Sigmoid colon (tissue), 7 donors: Measurements from ENCODE around the gene FCN2. TPM values are rescaled to one million over a fixed set of nuclear protein-coding genes. Genes with fewer than 3 reads are reported as not detected.

ENCODE experiments used
- DNase-seq: peaks from one replicate; pipeline ENCODE4 v3.0.0-alpha.2; 2019
- H3K27ac ChIP-seq, 4 donors: fragments of 200-600 bp; sonication (generic); one replicate each; pipeline ENCODE4 v1.5.1; 2016 to 2019; ENCODE audit warnings: mild to moderate bottlenecking in 1 of 4
- H3K27me3 ChIP-seq, 3 donors: fragments of 200-600 bp; sonication (generic); one replicate each; pipeline ENCODE4 v1.5.1; 2019; ENCODE audit warnings: mild to moderate bottlenecking in 1 of 3
- H3K36me3 ChIP-seq, 4 donors: fragments of 200-600 bp; sonication (generic); one replicate each; pipeline ENCODE4 v1.5.1; 2016 to 2019
- H3K4me1 ChIP-seq, 4 donors: fragments of 200-600 bp; sonication (generic); one replicate each; pipeline ENCODE4 v1.5.1; 2017 to 2019
- H3K4me3 ChIP-seq, 4 donors: fragments of 200-600 bp; sonication (generic); one replicate each; pipeline ENCODE4 v1.5.1; 2017 to 2019; ENCODE audit warnings: mild to moderate bottlenecking in 2 of 4, moderate library complexity in 1 of 4
- H3K9me3 ChIP-seq, 4 donors: fragments of 200-600 bp in 3 of 4; sonication (generic) in 3 of 4; one replicate each; pipeline versions ENCODE4 v1.5.1 to v1.6.1; 2013 to 2019
- CTCF ChIP-seq, 4 experiments: fragments of 450-650 bp in 3 of 4; fragments of 200-600 bp in 1 of 4; IDR thresholded peaks; one replicate each; pipeline ENCODE4 v1.5.1; 2016 to 2019; ENCODE audit warnings: antibody characterized with exemption in 4 of 4, mild to moderate bottlenecking in 3 of 4, moderate library complexity in 2 of 4
- EP300 ChIP-seq, 4 donors: sonication (generic); formaldehyde crosslinking; IDR thresholded peaks; one replicate each; pipeline ENCODE4 v1.6.1; 2017; ENCODE audit warnings: antibody characterized with exemption in 4 of 4
- POLR2A ChIP-seq, 2 donors: fragments of 450-650 bp; IDR thresholded peaks; one replicate each; pipeline ENCODE4 v1.6.1; 2016; ENCODE audit warnings: antibody characterized with exemption in 2 of 2, mild to moderate bottlenecking in 2 of 2, moderate library complexity in 2 of 2
- POLR2AphosphoS5 ChIP-seq, 4 donors: sonication (generic); formaldehyde crosslinking; IDR thresholded peaks; one replicate each; pipeline ENCODE4 v1.6.1; 2017; ENCODE audit warnings: antibody characterized with exemption in 4 of 4
- WGBS, 2 donors: extraction: QIAGEN DNeasy Blood & Tissue Kit; methylation state at CpG; one replicate each; pipeline ENCODE4 v1.1.7; 2013; 5-methylcytosine and 5-hydroxymethylcytosine counted together
- intact Hi-C: fragments of 100-400 bp; cut with DNase I; formaldehyde crosslinking; loops from one replicate; pipeline ENCODE4 v1.15.1; 2023
- polyA plus RNA-seq, 3 donors: library from polyadenylated mRNA; stranded (reverse); fragments of 200-250 nt; gene quantifications; one replicate each; pipeline ENCODE4 v1.2.3, GENCODE V29; 2013
- total RNA-seq, 4 donors: library from RNA; depleted of rRNA; stranded (reverse); fragments of >200 nt; gene quantifications; one replicate each; pipeline ENCODE4 v1.1.0, GENCODE V29; 2016
- donor health status: healthy with polysubstance abuse.
- donor health status: Bipolar disorder and iron deficiency.
- donor health status: healthy.

The FCN2 gene
- total and polyA plus RNA-seq, 7 donors: 0.12 TPM; not detected in 6

GRCh38 chr9:134846187-134846586 lies 34.4 kb upstream of the FCN2 start:
- TF ChIP-seq EP300 (IDR thresholded peaks at IDR 0.05) (no peak), POLR2A (IDR thresholded peaks at IDR 0.05) (no peak), CTCF (IDR thresholded peaks at IDR 0.05) (no peak), POLR2AphosphoS5 (IDR thresholded peaks at IDR 0.05) (no peak)
- no peak overlapping the region for H3K27ac ChIP-seq
- no peaks in the 10 kb centered on the region for H3K9me3 ChIP-seq
- no peaks in the 10 kb centered on the region for H3K4me1 ChIP-seq
- intact Hi-C loops: no loop called here
- no peak for DNase-seq
- H3K4me3 ChIP-seq: no peak overlapping the region
- no peaks in the 10 kb centered on the region for H3K27me3 ChIP-seq
- WGBS, 2 donors: 78 to 86% methylated on average over 16 of the region's 16 CpGs
- peaks cover 8 to 47% (median 24%) of the 10 kb centered on the region in 4 donors for H3K36me3 ChIP-seq

- intact Hi-C loops: no loop called here
- Histone ChIP-seq H3K4me3 (no peak overlapping the region), H3K36me3 (peaks cover 8 to 42% (median 22%) of the 10 kb centered on the region in 4 donors), H3K4me1 (no peaks in the 10 kb centered on the region), H3K27ac (no peak overlapping the region), H3K9me3 (no peaks in the 10 kb centered on the region), H3K27me3 (no peaks in the 10 kb centered on the region)
- DNase-seq: no peak
- TF ChIP-seq EP300 (IDR thresholded peaks at IDR 0.05) (no peak), POLR2A (IDR thresholded peaks at IDR 0.05) (no peak), CTCF (IDR thresholded peaks at IDR 0.05) (no peak), POLR2AphosphoS5 (IDR thresholded peaks at IDR 0.05) (no peak)
- 79 to 80% methylated on average over 1 of the region's 1 CpG for WGBS, 2 donors
Measured at GRCh38 chr9:134846699-134847098, 33.9 kb upstream of the FCN2 start.

- H3K27ac ChIP-seq: no peak overlapping the region
- no peaks in the 10 kb centered on the region for H3K27me3 ChIP-seq
- no peak for DNase-seq
- H3K9me3 ChIP-seq: no peaks in the 10 kb centered on the region
- H3K36me3 ChIP-seq: peaks cover 8 to 37% (median 19%) of the 10 kb centered on the region in 4 donors
- no peak for TF ChIP-seq POLR2A (IDR thresholded peaks at IDR 0.05)
- TF ChIP-seq POLR2AphosphoS5 (IDR thresholded peaks at IDR 0.05): no peak
- no peak for TF ChIP-seq EP300 (IDR thresholded peaks at IDR 0.05)
- no peak for TF ChIP-seq CTCF (IDR thresholded peaks at IDR 0.05)
- intact Hi-C loops: no loop called here
- H3K4me1 ChIP-seq: no peaks in the 10 kb centered on the region
- no peak overlapping the region for H3K4me3 ChIP-seq
- WGBS, 2 donors: 72 to 87% methylated on average over 3 of the region's 3 CpGs
Measured at GRCh38 chr9:134847138-134847537, 33.5 kb upstream of the FCN2 start.

GRCh38 chr9:134847752-134848432 lies 32.7 kb upstream of the FCN2 start:
- 65 to 76% methylated on average over 16 of the region's 16 CpGs for WGBS, 2 donors
- Histone ChIP-seq H3K36me3 (peaks cover 8 to 30% (median 12%) of the 10 kb centered on the region in 4 donors), H3K27ac (no peak overlapping the region), H3K27me3 (no peaks in the 10 kb centered on the region), H3K4me3 (no peak overlapping the region), H3K4me1 (no peaks in the 10 kb centered on the region), H3K9me3 (no peaks in the 10 kb centered on the region)
- no peak for DNase-seq
- no peak for TF ChIP-seq EP300 (IDR thresholded peaks at IDR 0.05)
- no peak for TF ChIP-seq POLR2A (IDR thresholded peaks at IDR 0.05)
- intact Hi-C loops: no loop called here

GRCh38 chr9:134848504-134848903 lies 32.1 kb upstream of the FCN2 start:
- peaks cover 5 to 24% (median 9%) of the 10 kb centered on the region in 4 donors for H3K36me3 ChIP-seq
- no peaks in the 10 kb centered on the region for H3K27me3 ChIP-seq
- H3K4me1 ChIP-seq: no peaks in the 10 kb centered on the region
- TF ChIP-seq POLR2AphosphoS5 (IDR thresholded peaks at IDR 0.05) (no peak), POLR2A (IDR thresholded peaks at IDR 0.05) (no peak), EP300 (IDR thresholded peaks at IDR 0.05) (no peak), CTCF (IDR thresholded peaks at IDR 0.05) (no peak)
- no peak overlapping the region for H3K4me3 ChIP-seq
- H3K27ac ChIP-seq: no peak overlapping the region
- H3K9me3 ChIP-seq: no peaks in the 10 kb centered on the region
- 89 to 91% methylated on average over 10 of the region's 10 CpGs for WGBS, 2 donors
- intact Hi-C loops: no loop called here
- DNase-seq: no peak
